HepG2 (cell line): ENCODE data around the gene SOCS3. TPM values are rescaled to one million over a fixed set of nuclear protein-coding genes. Genes with fewer than 3 reads are reported as not detected.

Experiments
- ATAC-seq: fragments of 200-7000 bp; cut with Tn5 transposase; 3 replicates; pipeline ENCODE4 v1.9.1; 2020; ENCODE audit warnings: mild to moderate bottlenecking, moderate library complexity
- BruUV-seq: library from RNA; stranded (reverse); fragments of 400-500 nt; replicated peaks from 2 replicates; lab custom pipeline; 2021; lab: Mats Ljungman, UMichigan
- CTCF ChIA-PET: fragments of 300-600 bp; formaldehyde crosslinking; extraction: SDS; loops from one replicate; lab custom pipeline; 2021; ENCODE audit warnings: low total read pairs, inconsistent platforms, low intra/inter-chr PET ratio; lab: Yijun Ruan, JAX
- POLR2A ChIA-PET: fragments of 350-600 bp; sonication (Branson Sonifier 250); formaldehyde crosslinking; loops from one replicate; lab custom pipeline; 2020; ENCODE audit warnings: antibody characterized with exemption, inconsistent platforms; lab: Yijun Ruan, JAX
- DNase-seq: peaks from one replicate; pipeline ENCODE4 v3.0.0-alpha.2; 2015; ENCODE audit warnings: low spot score
- FAIRE-seq: peaks from 3 replicates; lab custom pipeline; 2011; peaks lifted over from hg19 to GRCh38; lab: Jason Lieb, UNC
- H2AFZ ChIP-seq: one replicate; pipeline ENCODE4 v1.6.1; 2011; ENCODE audit warnings: low read length, inconsistent platforms
- H3K27ac ChIP-seq: fragments of 300-600 bp; 3 replicates; pipeline ENCODE4 v1.8.0; 2011; ENCODE audit warnings: mixed run types, mild to moderate bottlenecking, mixed read lengths, low read length, inconsistent platforms; ENCODE audit not compliant: insufficient read depth; ENCODE audit errors: extremely low read length
- H3K27me3 ChIP-seq, 2 experiments: fragments of 200-600 bp in 1 of 2; 2 replicates in 1 of 2; 3 replicates in 1 of 2; pipeline versions ENCODE4 v1.6.0 to v1.8.0; 2011; ENCODE audit warnings: low read length in 2 of 2, mild to moderate bottlenecking in 2 of 2, moderate library complexity in 2 of 2, inconsistent platforms in 1 of 2; ENCODE audit not compliant: insufficient read depth in 2 of 2, control insufficient read depth in 1 of 2
- H3K36me3 ChIP-seq, 2 experiments: fragments of 200-600 bp in 1 of 2; replicated peaks in 1 of 2; 2 replicates in 1 of 2; 3 replicates in 1 of 2; pipeline versions ENCODE4 v1.5.1 to v1.8.0; 2011; ENCODE audit warnings: low read length in 2 of 2, inconsistent platforms in 1 of 2; ENCODE audit not compliant: insufficient read depth in 2 of 2, control insufficient read depth in 1 of 2
- H3K4me1 ChIP-seq: 2 replicates; pipeline ENCODE4 v1.5.1; 2012; ENCODE audit warnings: low read length, inconsistent platforms; ENCODE audit not compliant: insufficient read depth
- H3K4me2 ChIP-seq: 2 replicates; pipeline ENCODE4 v1.6.0; 2011; ENCODE audit warnings: low read depth, low read length, inconsistent platforms
- H3K4me3 ChIP-seq, 3 experiments: fragments of 200-600 bp in 1 of 3; sonication (generic), shearing (Covaris generic) in 1 of 3; replicated peaks in 1 of 3; 2 replicates each; pipeline ENCODE4 v1.5.1; 2011 to 2016; ENCODE audit warnings: low read length in 3 of 3, inconsistent platforms in 2 of 3, low read depth in 2 of 3, mild to moderate bottlenecking in 2 of 3, control low read depth in 1 of 3, mixed read lengths in 1 of 3; ENCODE audit not compliant: insufficient read depth in 1 of 3
- H3K79me2 ChIP-seq: one replicate; pipeline ENCODE4 v1.6.1; 2011; ENCODE audit warnings: low read length, inconsistent platforms; ENCODE audit not compliant: insufficient read depth
- H3K9ac ChIP-seq: 2 replicates; pipeline ENCODE4 v1.6.0; 2011; ENCODE audit warnings: mild to moderate bottlenecking, low read depth, low read length, inconsistent platforms; ENCODE audit not compliant: insufficient read depth
- H3K9me3 ChIP-seq: 2 replicates; pipeline ENCODE4 v1.5.1; 2012; ENCODE audit warnings: mild to moderate bottlenecking, low read length
- H4K20me1 ChIP-seq: 2 replicates; pipeline ENCODE4 v1.6.0; 2011; ENCODE audit warnings: inconsistent platforms, mild to moderate bottlenecking, low read length, moderate library complexity; ENCODE audit not compliant: insufficient read depth
- JUNB ChIP-seq: sonication (generic); formaldehyde crosslinking; IDR thresholded peaks from 2 replicates; pipeline ENCODE4 v1.8.0; 2022; ENCODE audit warnings: missing genetic modification reagents, mild to moderate bottlenecking, borderline replicate concordance
- NFYC ChIP-seq: IDR thresholded peaks from 2 replicates; pipeline ENCODE4 v1.6.1; 2016; ENCODE audit warnings: missing genetic modification reagents, missing compliant biosample characterization
- PHF8 ChIP-seq: sonication (generic); formaldehyde crosslinking; IDR thresholded peaks from 2 replicates; pipeline ENCODE4 v1.5.0; 2020; ENCODE audit warnings: missing genetic modification reagents
- TGIF2 ChIP-seq: IDR thresholded peaks from 2 replicates; pipeline ENCODE4 v1.6.1; 2016; ENCODE audit warnings: control low read depth, missing compliant biosample characterization
- U2AF1 ChIP-seq: fragments of 200-400 bp; formaldehyde crosslinking; optimal IDR thresholded peaks from 2 replicates; pipeline ENCODE3; 2017; ENCODE audit warnings: mild to moderate bottlenecking, low read depth, low read length
- ZBTB20 ChIP-seq: sonication (generic); formaldehyde crosslinking; IDR thresholded peaks from 2 replicates; pipeline ENCODE4 v1.8.1; 2023; ENCODE audit warnings: missing genetic modification reagents, low read depth, mild to moderate bottlenecking, borderline replicate concordance
- ZKSCAN5 ChIP-seq: sonication (generic); formaldehyde crosslinking; IDR thresholded peaks from 2 replicates; pipeline ENCODE4 v1.5.1; 2020; ENCODE audit warnings: mild to moderate bottlenecking, missing genetic modification reagents
- ZNF331 ChIP-seq: sonication (generic); formaldehyde crosslinking; IDR thresholded peaks from 2 replicates; pipeline ENCODE4 v1.4.0; 2020; ENCODE audit warnings: missing genetic modification reagents
- ZNF460 ChIP-seq: sonication (generic); formaldehyde crosslinking; IDR thresholded peaks from 2 replicates; pipeline ENCODE4 v1.5.1; 2020; ENCODE audit warnings: missing genetic modification reagents, mild to moderate bottlenecking, borderline replicate concordance
- ZNF83 ChIP-seq: sonication (generic); formaldehyde crosslinking; IDR thresholded peaks from 2 replicates; pipeline ENCODE4 v1.4.0; 2020; ENCODE audit warnings: missing genetic modification reagents, mild to moderate bottlenecking, borderline replicate concordance
- ZSCAN9 ChIP-seq: IDR thresholded peaks from 2 replicates; pipeline ENCODE4 v1.6.1; 2016; ENCODE audit warnings: borderline replicate concordance
- ZZZ3 ChIP-seq: sonication (generic); formaldehyde crosslinking; IDR thresholded peaks from 2 replicates; pipeline ENCODE4 v1.4.0; 2020; ENCODE audit warnings: missing genetic modification reagents, mild to moderate bottlenecking, borderline replicate concordance
- WGBS: methylation state at CpG from one replicate; pipeline ENCODE4 v1.1.6; 2017; ENCODE audit warnings: low lambda C conversion rate; 5-methylcytosine and 5-hydroxymethylcytosine counted together
- in situ Hi-C: cut with HindIII; loops from 2 replicates; pipeline ENCODE4 v1.10.0; 2017; ENCODE audit warnings: low pct_unique_long_range_greater_than_20kb; ENCODE audit not compliant: extremely low pct_ligation_motif_present
- intact Hi-C: fragments of 100-400 bp; cut with micrococcal nuclease; formaldehyde crosslinking; loops from one replicate; pipeline ENCODE4 v1.10.0; 2022; ENCODE audit not compliant: unreplicated experiment
- polyA plus RNA-seq, 8 experiments: library from polyadenylated mRNA; depleted of rRNA in 3 of 8; stranded (reverse) in 7 of 8; unstranded in 1 of 8; fragments of >200 nt; fragmentation: Illumina TruSeq in 4 of 8; extraction: Trizol in 4 of 8; gene quantifications; 2 replicates each; pipeline versions ENCODE4 v1.2.1 to v1.2.3, GENCODE V29; 2011 to 2016; ENCODE audit warnings: low read depth in 4 of 8, missing spikeins in 1 of 8, mixed read lengths in 1 of 8; ENCODE audit not compliant: insufficient read depth in 1 of 8
- total RNA-seq, 5 experiments: library from RNA; depleted of rRNA; stranded (reverse); fragments of >200 nt; fragmentation: Illumina TruSeq; extraction: Trizol; gene quantifications; 2 replicates each; pipeline ENCODE4 v1.2.3, GENCODE V29; 2016; ENCODE audit warnings: low read depth in 1 of 5
- TF ChIP-seq, protein P1 (sequence below): sonication (generic); formaldehyde crosslinking; IDR thresholded peaks from 2 replicates; pipeline ENCODE4 v1.8.1; 2022; ENCODE audit warnings: mild to moderate bottlenecking, missing genetic modification reagents
- TF ChIP-seq, protein P2 (sequence below), 2 experiments: fragments of 450-650 bp in 1 of 2; sonication (generic) in 1 of 2; formaldehyde crosslinking; IDR thresholded peaks; 2 replicates each; pipeline versions ENCODE4 v1.5.0 to v1.8.0; 2020 to 2022; ENCODE audit warnings: mild to moderate bottlenecking in 1 of 2, missing genetic modification reagents in 1 of 2
- TF ChIP-seq, protein P3 (sequence below): sonication (generic); formaldehyde crosslinking; IDR thresholded peaks from 2 replicates; pipeline ENCODE4 v1.8.1; 2023; ENCODE audit warnings: missing genetic modification reagents, mild to moderate bottlenecking, borderline replicate concordance

Gene SOCS3
- total and polyA plus RNA-seq, 2 of the 13 experiments (the other 11 are each of a cell fraction or from before 2014, with no cell fraction given) = 0.77 to 2.4 TPM

DNA sequence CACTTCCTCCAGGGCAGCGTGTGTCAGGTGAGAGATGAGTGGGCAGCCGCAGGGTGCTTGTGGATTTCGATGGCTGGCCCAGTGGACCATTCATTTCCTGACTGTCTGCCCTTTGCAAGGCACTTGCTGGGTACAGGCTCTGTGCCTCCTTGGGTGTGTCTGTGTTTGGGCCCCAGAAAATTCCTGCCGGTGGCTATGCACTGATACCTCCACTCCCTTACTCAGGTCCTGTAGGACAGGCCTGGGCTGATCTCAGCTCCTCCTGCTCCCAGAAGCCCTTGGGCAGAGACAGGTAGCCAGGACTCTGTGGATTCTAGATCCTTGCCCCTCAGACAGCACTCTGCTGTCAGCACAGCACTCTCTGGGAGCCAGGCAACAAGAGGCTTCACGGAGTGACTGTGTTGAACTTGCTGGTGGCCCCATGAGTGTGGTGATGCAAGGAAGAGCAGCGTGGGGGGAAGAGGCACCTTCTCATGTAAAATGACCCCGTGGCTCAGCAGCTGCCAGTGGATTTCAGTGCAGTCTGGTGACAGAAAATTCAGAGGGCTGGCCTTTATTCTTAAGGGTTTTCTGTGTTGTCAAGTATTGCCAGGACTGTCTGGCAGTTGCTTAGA, 47.6 kb upstream of the SOCS3 start:
- no peak overlapping the region for H3K9ac ChIP-seq
- FAIRE-seq (no peak), ATAC-seq (no peak), DNase-seq (no peak)
- H3K4me2 ChIP-seq = no peak overlapping the region
- H3K4me3 ChIP-seq = no peak overlapping the region
- no peak overlapping the region for H2AFZ ChIP-seq
- TF ChIP-seq ZNF331 (CRISPR knock-in tag) (no peak), ZBTB20 (CRISPR knock-in tag) (no peak), ZNF460 (CRISPR knock-in tag) (no peak)
- TF ChIP-seq, protein P1, sequence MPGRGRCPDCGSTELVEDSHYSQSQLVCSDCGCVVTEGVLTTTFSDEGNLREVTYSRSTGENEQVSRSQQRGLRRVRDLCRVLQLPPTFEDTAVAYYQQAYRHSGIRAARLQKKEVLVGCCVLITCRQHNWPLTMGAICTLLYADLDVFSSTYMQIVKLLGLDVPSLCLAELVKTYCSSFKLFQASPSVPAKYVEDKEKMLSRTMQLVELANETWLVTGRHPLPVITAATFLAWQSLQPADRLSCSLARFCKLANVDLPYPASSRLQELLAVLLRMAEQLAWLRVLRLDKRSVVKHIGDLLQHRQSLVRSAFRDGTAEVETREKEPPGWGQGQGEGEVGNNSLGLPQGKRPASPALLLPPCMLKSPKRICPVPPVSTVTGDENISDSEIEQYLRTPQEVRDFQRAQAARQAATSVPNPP (CRISPR knock-in tag) = no peak
- H3K27ac ChIP-seq = no peak overlapping the region
- H3K9me3 ChIP-seq = no peaks in the 10 kb centered on the region
- CTCF ChIA-PET = no interaction called here
- WGBS = 96% methylated on average over 6 of the region's 7 CpGs
- no TSS peak for BruUV-seq
- H4K20me1 ChIP-seq = peaks cover 21% of the 10 kb centered on the region; the same call in 1 of the 2 replicates
- in situ Hi-C loops = no loop called here
- no peaks in the 10 kb centered on the region for H3K27me3 ChIP-seq
- no peaks in the 10 kb centered on the region for H3K79me2 ChIP-seq
- intact Hi-C loops = no loop called here
- peaks cover 21 to 61% of the 10 kb centered on the region in 2 experiments; a peak in 4 of 5 replicates for H3K36me3 ChIP-seq
- POLR2A ChIA-PET = no interaction called here
- no peaks in the 10 kb centered on the region for H3K4me1 ChIP-seq

DNA sequence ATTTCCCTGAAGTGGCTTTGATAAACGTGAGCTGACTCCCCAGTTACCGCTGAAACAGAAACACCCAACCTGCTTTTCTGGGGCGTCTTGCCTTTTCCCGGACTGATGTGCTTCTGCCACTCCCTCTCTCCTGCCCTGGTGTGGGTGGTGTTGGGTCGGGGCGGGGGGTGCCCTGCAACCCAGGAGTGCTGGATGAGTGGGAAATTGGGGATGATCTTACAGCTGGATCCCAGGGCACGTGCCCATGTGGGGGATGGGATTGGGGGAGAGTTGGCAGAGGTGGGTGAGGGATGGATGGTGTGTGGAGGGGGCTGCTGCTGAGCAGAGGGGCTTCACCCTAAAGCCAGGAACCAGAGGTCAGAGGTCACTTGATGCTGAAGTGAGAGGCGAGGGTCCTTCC, 47.0 kb upstream of the SOCS3 start:
- Histone ChIP-seq H3K27ac (no peak overlapping the region), H3K4me3 (no peak overlapping the region), H3K4me1 (no peaks in the 10 kb centered on the region), H3K27me3 (no peaks in the 10 kb centered on the region), H2AFZ (no peak overlapping the region), H3K79me2 (no peaks in the 10 kb centered on the region), H3K9me3 (no peaks in the 10 kb centered on the region), H3K9ac (no peak overlapping the region), H4K20me1 (peaks cover 15% of the 10 kb centered on the region; the same call in 1 of the 2 replicates), H3K36me3 (peaks cover 24 to 60% of the 10 kb centered on the region in 2 experiments; a peak in 4 of 5 replicates)
- FAIRE-seq (no peak), ATAC-seq (no peak), DNase-seq (no peak)
- ChIA-PET CTCF (no interaction called here), POLR2A (interaction anchor here (1.0 kb wide), 1 partner anchor 49 kb away, joined by 3 read pairs; no protein-coding TSS in a partner anchor)
- BruUV-seq = no TSS peak
- in situ Hi-C loops = no loop called here
- over 99% methylated on average over 8 of the region's 8 CpGs for WGBS
- TF ChIP-seq TGIF2 (CRISPR knock-in tag) (no peak), ZNF83 (CRISPR knock-in tag) (no peak), ZKSCAN5 (no peak), ZSCAN9 (CRISPR knock-in tag) (no peak), JUNB (CRISPR knock-in tag) (no peak), PHF8 (CRISPR knock-in tag) (no peak), U2AF1 (no peak), NFYC (CRISPR knock-in tag) (no peak), ZZZ3 (CRISPR knock-in tag) (no peak)
- TF ChIP-seq, protein P2, sequence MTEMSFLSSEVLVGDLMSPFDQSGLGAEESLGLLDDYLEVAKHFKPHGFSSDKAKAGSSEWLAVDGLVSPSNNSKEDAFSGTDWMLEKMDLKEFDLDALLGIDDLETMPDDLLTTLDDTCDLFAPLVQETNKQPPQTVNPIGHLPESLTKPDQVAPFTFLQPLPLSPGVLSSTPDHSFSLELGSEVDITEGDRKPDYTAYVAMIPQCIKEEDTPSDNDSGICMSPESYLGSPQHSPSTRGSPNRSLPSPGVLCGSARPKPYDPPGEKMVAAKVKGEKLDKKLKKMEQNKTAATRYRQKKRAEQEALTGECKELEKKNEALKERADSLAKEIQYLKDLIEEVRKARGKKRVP (CRISPR knock-in tag; IDR thresholded peaks at IDR 0.05) = no peak
- TF ChIP-seq, protein P3, sequence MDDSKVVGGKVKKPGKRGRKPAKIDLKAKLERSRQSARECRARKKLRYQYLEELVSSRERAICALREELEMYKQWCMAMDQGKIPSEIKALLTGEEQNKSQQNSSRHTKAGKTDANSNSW = no peak
- TF ChIP-seq, all 625 proteins: peak for 0
- no peak overlapping the region for H3K4me2 ChIP-seq
- intact Hi-C loops = no loop called here
